ENCODE results near the gene SCIMP. TPM values are rescaled to one million over a fixed set of nuclear protein-coding genes. Genes with fewer than 3 reads are reported as not detected.
"Not testable (repeated sequence)": the region's sequence is repeated elsewhere in the genome, so short reads cannot be mapped to it uniquely, and the experiment has no call there.

The SCIMP gene
- total RNA-seq, 4 donors from 2014 or later: 4.1 to 10.4 (median 5.3) TPM

GRCh38 chr17:5219536-5219935 is 15.1 kb downstream of the SCIMP start:
- no peak for DNase-seq (ENCODE audit: low spot score)
- ATAC-seq (ENCODE audit: low FRiP score): no peak
- TF ChIP-seq CTCF (IDR thresholded peaks at IDR 0.05): no peak

- not testable (repeated sequence) for ATAC-seq (ENCODE audit: low FRiP score); DNase-seq (ENCODE audit: low spot score)
Measured at GRCh38 chr17:5217562-5217961, 17.1 kb downstream of the SCIMP start.

GRCh38 chr17:5211458-5211857 is 23.2 kb downstream of the SCIMP start:
- no peak for TF ChIP-seq CTCF (IDR thresholded peaks at IDR 0.05)
- DNase-seq (ENCODE audit: low spot score): no peak
- ATAC-seq (ENCODE audit: low FRiP score): no peak

DNA sequence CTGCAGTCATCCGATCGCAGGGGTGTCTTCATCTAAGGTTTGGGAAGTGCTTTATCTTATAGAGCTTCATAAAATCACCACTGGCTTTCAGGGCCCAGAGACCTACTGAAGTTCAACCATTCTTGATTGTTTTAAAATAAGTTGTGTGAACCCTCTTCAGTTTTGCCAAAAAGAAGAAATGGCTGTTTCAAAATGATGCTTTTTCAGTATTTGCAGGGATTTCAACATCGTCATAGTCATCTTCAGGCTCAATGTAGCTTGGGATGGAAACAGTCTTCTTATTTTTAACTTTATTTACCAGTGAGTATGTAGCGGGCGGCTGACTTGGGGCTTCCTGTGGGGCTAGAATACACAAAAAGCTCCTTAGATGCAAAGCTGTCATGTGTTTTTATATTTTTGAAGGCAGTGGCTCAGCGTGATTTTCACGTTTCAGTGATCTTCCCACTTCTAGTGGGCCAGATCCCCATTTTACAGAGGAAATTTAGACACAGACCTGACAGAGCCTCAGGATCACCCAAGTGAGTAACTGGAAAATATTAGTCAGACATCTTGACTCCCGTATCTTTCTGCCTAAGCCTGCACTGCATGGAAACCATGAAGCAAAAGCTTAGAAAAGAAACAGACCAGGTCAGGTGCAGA is 23.9 kb downstream of the SCIMP start:
- no peak for TF ChIP-seq CTCF (IDR thresholded peaks at IDR 0.05)
- DNase-seq (ENCODE audit: low spot score): no peak
- ATAC-seq (ENCODE audit: low FRiP score): no peak

DNA sequence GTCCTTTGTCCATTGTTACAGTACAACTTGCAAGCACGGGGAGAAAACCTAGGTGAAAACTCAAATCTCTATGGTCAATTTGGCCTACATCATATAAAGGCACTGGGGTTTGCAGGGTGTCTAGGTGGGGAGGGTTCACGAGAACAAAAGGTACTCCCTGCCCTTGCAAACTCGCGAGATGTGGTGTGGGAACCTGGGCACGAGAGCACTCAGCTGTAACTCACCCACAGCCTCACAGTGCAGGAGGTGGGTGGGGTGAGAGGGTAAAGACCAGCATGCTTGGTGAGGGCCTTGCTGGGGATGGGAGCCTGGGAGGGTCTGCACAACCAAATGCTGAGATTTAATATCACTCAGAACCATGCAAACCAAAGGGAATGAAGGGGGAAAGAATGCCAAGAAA is 24.6 kb downstream of the SCIMP start:
- ATAC-seq (ENCODE audit: low FRiP score) (no peak), DNase-seq (ENCODE audit: low spot score) (no peak)
- no peak for TF ChIP-seq CTCF (IDR thresholded peaks at IDR 0.05)

DNA sequence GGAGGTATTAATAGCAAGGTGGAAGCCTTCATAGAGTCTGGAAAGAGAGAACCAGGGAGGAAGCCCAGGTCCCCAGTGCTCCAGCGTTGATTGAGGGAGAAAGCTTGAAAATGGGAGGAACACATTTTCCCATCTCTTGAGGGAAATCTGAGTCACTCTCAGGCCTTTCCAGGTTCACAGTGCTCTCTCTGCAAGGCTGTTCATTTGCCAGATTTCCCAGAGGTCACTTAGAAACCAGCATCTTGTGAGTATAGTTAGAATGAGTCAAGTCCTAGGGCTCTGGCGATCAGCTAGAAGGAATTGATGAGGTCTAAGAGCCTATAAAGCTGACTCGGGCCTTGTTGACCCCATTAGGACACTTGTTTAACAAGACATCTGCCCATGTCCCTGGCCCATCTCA is 25.3 kb downstream of the SCIMP start:
- ATAC-seq (ENCODE audit: low FRiP score): no peak
- no peak for TF ChIP-seq CTCF (IDR thresholded peaks at IDR 0.05)
- no peak for DNase-seq (ENCODE audit: low spot score)

- no peak for TF ChIP-seq CTCF (IDR thresholded peaks at IDR 0.05)
- DNase-seq (ENCODE audit: low spot score) (no peak), ATAC-seq (ENCODE audit: low FRiP score) (no peak)
Measured at GRCh38 chr17:5203908-5204294, 30.8 kb downstream of the SCIMP start.

All from omental fat pad (tissue), 4 donors.